Heart left ventricle (tissue), 16 donors: Measurements from ENCODE around the gene SLC16A10. TPM values are rescaled to one million over a fixed set of nuclear protein-coding genes. Genes with fewer than 3 reads are reported as not detected.

Experiments
- ATAC-seq, 4 donors: fragments of 200-7000 bp; cut with Tn5 transposase; one replicate each; pipeline ENCODE4 v1.9.1; 2020 to 2022; ENCODE audit warnings: moderate library complexity in 4 of 4, mild to moderate bottlenecking in 3 of 4, moderate number of reproducible peaks in 1 of 4
- DNase-seq, 5 donors: peaks; one replicate each; pipeline ENCODE4 v3.0.0-alpha.2; 2020
- H3K27ac ChIP-seq, 12 donors: fragments of 200-600 bp; sonication (generic) in 4 of 12; one replicate each; pipeline versions ENCODE4 v1.5.0 to v1.8.0; 2016 to 2022; ENCODE audit warnings: mild to moderate bottlenecking in 2 of 12
- H3K27me3 ChIP-seq, 9 donors: fragments of 200-600 bp; sonication (generic) in 2 of 9; one replicate each; pipeline versions ENCODE4 v1.5.1 to v1.8.0; 2016 to 2022; ENCODE audit warnings: mild to moderate bottlenecking in 3 of 9
- H3K36me3 ChIP-seq, 9 donors: fragments of 200-600 bp; sonication (generic) in 2 of 9; one replicate each; pipeline versions ENCODE4 v1.5.0 to v1.8.0; 2018 to 2022; ENCODE audit warnings: mild to moderate bottlenecking in 2 of 9
- H3K4me1 ChIP-seq, 12 donors: fragments of 200-600 bp; sonication (generic) in 4 of 12; one replicate each; pipeline versions ENCODE4 v1.5.0 to v1.8.0; 2016 to 2022; ENCODE audit warnings: mild to moderate bottlenecking in 3 of 12
- H3K4me3 ChIP-seq, 12 donors: fragments of 200-600 bp; sonication (generic) in 4 of 12; one replicate each; pipeline versions ENCODE4 v1.5.0 to v1.8.0; 2017 to 2022; ENCODE audit warnings: mild to moderate bottlenecking in 9 of 12, moderate library complexity in 4 of 12
- H3K9me3 ChIP-seq, 12 donors: fragments of 200-600 bp; sonication (generic) in 4 of 12; one replicate each; pipeline versions ENCODE4 v1.5.0 to v1.8.0; 2016 to 2022; ENCODE audit warnings: mild to moderate bottlenecking in 1 of 12
- POLR2A ChIP-seq, 2 donors: fragments of 450-650 bp; IDR thresholded peaks; one replicate each; pipeline ENCODE4 v1.6.1; 2017; ENCODE audit warnings: antibody characterized with exemption in 2 of 2, mild to moderate bottlenecking in 2 of 2, moderate library complexity in 2 of 2
- WGBS, 4 donors: extraction: QIAGEN DNeasy Blood & Tissue Kit in 2 of 4; methylation state at CpG; one replicate each; pipeline versions ENCODE4 v1.1.5 to v1.1.7; 2013 to 2018; 5-methylcytosine and 5-hydroxymethylcytosine counted together
- intact Hi-C, 10 donors: fragments of 100-400 bp; cut with DNase I; formaldehyde crosslinking; loops; one replicate each; pipeline versions ENCODE4 v1.11.1 to v1.14.2; 2022
- polyA plus RNA-seq, 2 donors: library from polyadenylated mRNA; stranded (reverse); fragments of 200-250 nt; gene quantifications; one replicate each; pipeline ENCODE4 v1.2.3, GENCODE V29; 2013
- total RNA-seq, 9 donors: library from RNA; depleted of rRNA in 2 of 9; stranded (reverse); fragments of >200 nt in 2 of 9; fragmentation: NEBNext Ultra II Directional in 3 of 9; extraction: Animal tissue kit (Norgen Biotek cat#: 25700) in 3 of 9; gene quantifications; one replicate each; pipeline versions ENCODE4 v1.1.0 to v1.2.4, GENCODE V29; 2016 to 2023
- TF ChIP-seq, protein P1 (sequence below), 12 donors: fragments of 200-600 bp; sonication (generic) in 4 of 12; IDR thresholded peaks; one replicate each; pipeline versions ENCODE4 v1.5.0 to v1.8.0; 2018 to 2022; ENCODE audit warnings: antibody characterized with exemption in 12 of 12, mild to moderate bottlenecking in 5 of 12
- donor health status: ischemic (EF 13 %, LVEDD 7.1; RV severe dilation, severe dysfunction).
- donor health status: healthy with polysubstance abuse.
- donor health status: DM: no; HTN: yes; CAD: no.
- donor health status: DM: no; HTN: no; CAD: no.
- donor health status: ischemic (EF 25% LVEDD 6.9; RV normal size, moderate dysfunction).
- donor health status: ischemic (EF 25% LVEDD 5.7; RV mildly dilated, moderate dysfunction).
- donor health status: healthy.
- donor health status: DM: yes; HTN: yes; CAD: no.
- donor health status: ischemic (EF 35%, LVEDD 5.7; RV mildly dilated, moderate dysfunction).
- donor health status: nonischemic (EF 11% LVEDD 7.7; RV severe dilation, severe dysfunction).
- donor health status: DM: yes; HTN: yes; CAD: no.
- donor health status: PGD.
- donor health status: ischemic (EF 29% LVEDD 5.4; RV normal size, mild dysfunction).
- donor health status: nonischemic (EF 23%, LVEDD 6.1; RV moderate dilation, normal function).

SLC16A10 gene
- total and polyA plus RNA-seq, 11 donors: 1.9 to 16.7 (median 6.6) TPM

DNA sequence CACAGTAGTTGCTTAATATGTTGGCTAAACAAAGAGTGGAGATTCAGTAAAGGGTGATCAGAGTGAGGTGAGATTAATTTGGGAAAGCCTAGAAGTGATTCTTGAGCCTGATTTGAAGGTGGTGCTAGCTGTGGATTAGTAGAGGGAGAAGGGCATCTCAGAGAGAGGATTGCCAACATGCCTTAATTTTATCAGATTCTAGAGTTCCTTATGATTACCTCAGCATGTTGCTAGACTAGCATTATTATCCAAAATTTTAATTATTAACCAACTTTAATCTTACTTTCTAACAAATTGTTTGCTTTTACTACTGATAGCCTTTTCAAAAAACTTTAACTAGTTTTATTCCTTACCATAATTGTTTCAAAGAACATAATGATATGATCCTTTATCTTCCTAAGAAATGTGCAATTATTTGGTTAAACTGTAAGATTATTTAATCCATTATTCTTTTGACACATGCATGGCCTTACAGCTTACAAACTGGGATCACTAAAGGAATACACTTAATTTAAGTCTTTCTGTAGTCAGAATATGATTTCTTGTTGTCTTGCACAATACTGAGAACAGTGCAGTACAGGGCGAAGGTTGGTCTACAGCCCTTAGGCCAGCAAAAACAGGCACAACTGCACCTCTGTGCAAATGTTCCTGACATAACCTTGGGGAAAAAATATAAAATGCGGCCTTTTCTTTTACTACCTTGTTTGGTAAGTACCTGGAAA lies 88.9 kb downstream of the SLC16A10 start:
- peaks cover 0 to 4% (median 0%) of the 10 kb centered on the region in 12 donors for H3K4me1 ChIP-seq
- TF ChIP-seq, protein P1, sequence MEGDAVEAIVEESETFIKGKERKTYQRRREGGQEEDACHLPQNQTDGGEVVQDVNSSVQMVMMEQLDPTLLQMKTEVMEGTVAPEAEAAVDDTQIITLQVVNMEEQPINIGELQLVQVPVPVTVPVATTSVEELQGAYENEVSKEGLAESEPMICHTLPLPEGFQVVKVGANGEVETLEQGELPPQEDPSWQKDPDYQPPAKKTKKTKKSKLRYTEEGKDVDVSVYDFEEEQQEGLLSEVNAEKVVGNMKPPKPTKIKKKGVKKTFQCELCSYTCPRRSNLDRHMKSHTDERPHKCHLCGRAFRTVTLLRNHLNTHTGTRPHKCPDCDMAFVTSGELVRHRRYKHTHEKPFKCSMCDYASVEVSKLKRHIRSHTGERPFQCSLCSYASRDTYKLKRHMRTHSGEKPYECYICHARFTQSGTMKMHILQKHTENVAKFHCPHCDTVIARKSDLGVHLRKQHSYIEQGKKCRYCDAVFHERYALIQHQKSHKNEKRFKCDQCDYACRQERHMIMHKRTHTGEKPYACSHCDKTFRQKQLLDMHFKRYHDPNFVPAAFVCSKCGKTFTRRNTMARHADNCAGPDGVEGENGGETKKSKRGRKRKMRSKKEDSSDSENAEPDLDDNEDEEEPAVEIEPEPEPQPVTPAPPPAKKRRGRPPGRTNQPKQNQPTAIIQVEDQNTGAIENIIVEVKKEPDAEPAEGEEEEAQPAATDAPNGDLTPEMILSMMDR (IDR thresholded peaks at IDR 0.05): no peak
- TF ChIP-seq POLR2A (IDR thresholded peaks at IDR 0.05): no peak
- H3K9me3 ChIP-seq: no peaks in the 10 kb centered on the region
- 88 to 97% (median 94%) methylated on average over 2 of the region's 2 CpGs for WGBS, 4 donors
- no peak overlapping the region for H3K4me3 ChIP-seq
- no peaks in the 10 kb centered on the region for H3K36me3 ChIP-seq
- intact Hi-C loops: no loop called here
- no peak overlapping the region for H3K27ac ChIP-seq
- H3K27me3 ChIP-seq: no peaks in the 10 kb centered on the region
- DNase-seq (no peak), ATAC-seq (no peak)

GRCh38 chr6:111176760-111177099 lies 89.4 kb downstream of the SLC16A10 start:
- ATAC-seq (no peak), DNase-seq (no peak)
- 91 to 96% (median 93%) methylated on average over 2 of the region's 2 CpGs for WGBS, 4 donors
- Histone ChIP-seq H3K9me3 (no peaks in the 10 kb centered on the region), H3K36me3 (no peaks in the 10 kb centered on the region), H3K4me1 (peaks cover 0 to 4% (median 0%) of the 10 kb centered on the region in 12 donors), H3K4me3 (no peak overlapping the region), H3K27ac (no peak overlapping the region), H3K27me3 (no peaks in the 10 kb centered on the region)
- intact Hi-C loops: no loop called here
- TF ChIP-seq, protein P1 (IDR thresholded peaks at IDR 0.05): no peak

DNA sequence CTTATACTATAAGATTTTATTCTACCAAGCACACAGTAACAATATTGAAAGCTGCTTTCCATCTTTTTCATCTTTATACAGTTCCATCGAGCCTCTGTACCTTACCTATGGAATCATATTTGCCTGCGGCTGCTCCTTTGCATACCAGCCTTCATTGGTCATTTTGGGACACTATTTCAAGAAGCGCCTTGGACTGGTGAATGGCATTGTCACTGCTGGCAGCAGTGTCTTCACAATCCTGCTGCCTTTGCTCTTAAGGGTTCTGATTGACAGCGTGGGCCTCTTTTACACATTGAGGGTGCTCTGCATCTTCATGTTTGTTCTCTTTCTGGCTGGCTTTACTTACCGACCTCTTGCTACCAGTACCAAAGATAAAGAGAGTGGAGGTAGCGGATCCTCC lies 89.8 kb downstream of the SLC16A10 start:
- 86 to 88% (median 86%) methylated on average over 6 of the region's 6 CpGs for WGBS, 4 donors
- ATAC-seq: no peak
- no peak for DNase-seq

GRCh38 chr6:111183702-111184517 lies 96.6 kb downstream of the SLC16A10 start:
- DNase-seq (no peak), ATAC-seq (no peak)
- intact Hi-C loops: no loop called here
- 56 to 71% (median 61%) methylated on average over 5 of the region's 5 CpGs for WGBS, 4 donors
- Histone ChIP-seq H3K36me3 (no peaks in the 10 kb centered on the region), H3K9me3 (no peaks in the 10 kb centered on the region), H3K4me3 (no peak overlapping the region), H3K27ac (no peak overlapping the region), H3K4me1 (peaks cover 0 to 7% (median 0%) of the 10 kb centered on the region in 12 donors), H3K27me3 (no peaks in the 10 kb centered on the region)
- TF ChIP-seq POLR2A (IDR thresholded peaks at IDR 0.05): no peak
- TF ChIP-seq, protein P1 (IDR thresholded peaks at IDR 0.05): no peak

More for the DNA sequence above, 89.8 kb downstream of the SLC16A10 start:
- peaks cover 0 to 4% (median 0%) of the 10 kb centered on the region in 12 donors for H3K4me1 ChIP-seq
- intact Hi-C loops: no loop called here
- H3K36me3 ChIP-seq: no peaks in the 10 kb centered on the region
- H3K4me3 ChIP-seq: no peak overlapping the region
- H3K9me3 ChIP-seq: no peaks in the 10 kb centered on the region
- H3K27ac ChIP-seq: no peak overlapping the region
- no peaks in the 10 kb centered on the region for H3K27me3 ChIP-seq
- TF ChIP-seq POLR2A (IDR thresholded peaks at IDR 0.05): no peak
- TF ChIP-seq, protein P1 (IDR thresholded peaks at IDR 0.05): no peak
